ENCODE measurements around the gene ETV3.

- TF ChIP-seq POLR2A (IDR thresholded peaks at IDR 0.05) = no peak
- TF ChIP-seq, protein P1, sequence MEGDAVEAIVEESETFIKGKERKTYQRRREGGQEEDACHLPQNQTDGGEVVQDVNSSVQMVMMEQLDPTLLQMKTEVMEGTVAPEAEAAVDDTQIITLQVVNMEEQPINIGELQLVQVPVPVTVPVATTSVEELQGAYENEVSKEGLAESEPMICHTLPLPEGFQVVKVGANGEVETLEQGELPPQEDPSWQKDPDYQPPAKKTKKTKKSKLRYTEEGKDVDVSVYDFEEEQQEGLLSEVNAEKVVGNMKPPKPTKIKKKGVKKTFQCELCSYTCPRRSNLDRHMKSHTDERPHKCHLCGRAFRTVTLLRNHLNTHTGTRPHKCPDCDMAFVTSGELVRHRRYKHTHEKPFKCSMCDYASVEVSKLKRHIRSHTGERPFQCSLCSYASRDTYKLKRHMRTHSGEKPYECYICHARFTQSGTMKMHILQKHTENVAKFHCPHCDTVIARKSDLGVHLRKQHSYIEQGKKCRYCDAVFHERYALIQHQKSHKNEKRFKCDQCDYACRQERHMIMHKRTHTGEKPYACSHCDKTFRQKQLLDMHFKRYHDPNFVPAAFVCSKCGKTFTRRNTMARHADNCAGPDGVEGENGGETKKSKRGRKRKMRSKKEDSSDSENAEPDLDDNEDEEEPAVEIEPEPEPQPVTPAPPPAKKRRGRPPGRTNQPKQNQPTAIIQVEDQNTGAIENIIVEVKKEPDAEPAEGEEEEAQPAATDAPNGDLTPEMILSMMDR (IDR thresholded peaks at IDR 0.05) = no peak
Observed at GRCh38 chr1:157084720-157085119, 53.5 kb downstream of the ETV3 start.
